Peyer's patch (tissue), 4 donors: ENCODE data around the gene SLC6A5. TPM values are rescaled to one million over a fixed set of nuclear protein-coding genes. Genes with fewer than 3 reads are reported as not detected.

Experiments
- DNase-seq, 3 donors: peaks; one replicate each; pipeline ENCODE4 v3.0.0-alpha.2; 2017 to 2019
- H3K27ac ChIP-seq, 4 donors: fragments of 200-600 bp; sonication (generic); one replicate each; pipeline ENCODE4 v1.5.1; 2016 to 2019
- H3K27me3 ChIP-seq, 2 donors: fragments of 200-600 bp; sonication (generic); one replicate each; pipeline ENCODE4 v1.5.1; 2019
- H3K36me3 ChIP-seq, 3 donors: fragments of 200-600 bp; sonication (generic); one replicate each; pipeline ENCODE4 v1.5.1; 2016 to 2019
- H3K4me1 ChIP-seq, 4 donors: fragments of 200-600 bp; sonication (generic); one replicate each; pipeline ENCODE4 v1.5.1; 2016 to 2019
- H3K4me3 ChIP-seq, 4 donors: fragments of 200-600 bp; sonication (generic); 1 replicate in 3 of 4; 2 replicates in 1 of 4; pipeline ENCODE4 v1.5.1; 2016 to 2019; ENCODE audit warnings: mild to moderate bottlenecking in 1 of 4
- H3K9me3 ChIP-seq, 4 donors: fragments of 200-600 bp; sonication (generic); one replicate each; pipeline ENCODE4 v1.5.1; 2016 to 2019; ENCODE audit warnings: mild to moderate bottlenecking in 1 of 4
- CTCF ChIP-seq, 6 experiments: fragments of 450-650 bp in 4 of 6; fragments of 200-600 bp in 2 of 6; sonication (generic) in 1 of 6; IDR thresholded peaks; one replicate each; pipeline ENCODE4 v1.5.1; 2017 to 2019; ENCODE audit warnings: antibody characterized with exemption in 6 of 6, mild to moderate bottlenecking in 3 of 6, moderate library complexity in 1 of 6
- POLR2A ChIP-seq, 2 donors: fragments of 450-650 bp; IDR thresholded peaks; one replicate each; pipeline ENCODE4 v1.5.1; 2017; ENCODE audit warnings: antibody characterized with exemption in 2 of 2, mild to moderate bottlenecking in 2 of 2, moderate library complexity in 2 of 2
- total RNA-seq, 4 donors: library from RNA; depleted of rRNA; stranded (reverse); fragments of >200 nt; gene quantifications; one replicate each; pipeline ENCODE4 v1.1.0, GENCODE V29; 2016

Gene SLC6A5
- total RNA-seq, 4 donors from 2014 or later: not detected

DNA sequence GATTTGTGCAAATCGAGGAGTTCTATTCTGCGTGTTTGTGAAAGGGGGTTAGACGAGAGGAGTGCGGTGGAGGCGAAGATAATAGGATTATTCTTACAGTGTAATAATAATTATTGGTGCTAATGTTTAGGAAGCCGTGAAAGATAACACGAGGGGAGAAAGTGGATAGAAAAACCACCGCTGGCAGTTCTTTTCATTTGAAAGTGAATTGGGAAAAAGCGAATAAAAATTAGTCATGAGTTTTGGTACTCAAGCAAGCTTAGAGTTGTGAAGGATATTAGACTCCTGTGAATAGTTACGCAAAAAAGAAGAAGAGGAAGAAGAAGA, 575 bp downstream of the SLC6A5 start:
- Histone ChIP-seq H3K4me3 (no peak overlapping the region), H3K4me1 (no peaks in the 10 kb centered on the region), H3K27me3 (peaks cover 0 to 39% of the 10 kb centered on the region in 2 donors), H3K9me3 (no peaks in the 10 kb centered on the region), H3K27ac (no peak overlapping the region), H3K36me3 (no peaks in the 10 kb centered on the region)
- no peak for TF ChIP-seq CTCF (IDR thresholded peaks at IDR 0.05)
- DNase-seq: no peak

GRCh38 chr11:20600551-20600950, 1.1 kb downstream of the SLC6A5 start:
- Histone ChIP-seq H3K36me3 (no peaks in the 10 kb centered on the region), H3K27ac (no peak overlapping the region), H3K4me3 (no peak overlapping the region), H3K9me3 (no peaks in the 10 kb centered on the region), H3K4me1 (no peaks in the 10 kb centered on the region), H3K27me3 (peaks cover 0 to 43% of the 10 kb centered on the region in 2 donors)
- TF ChIP-seq POLR2A (IDR thresholded peaks at IDR 0.05): no peak
- TF ChIP-seq CTCF (IDR thresholded peaks at IDR 0.05): no peak
- no peak for DNase-seq

DNA sequence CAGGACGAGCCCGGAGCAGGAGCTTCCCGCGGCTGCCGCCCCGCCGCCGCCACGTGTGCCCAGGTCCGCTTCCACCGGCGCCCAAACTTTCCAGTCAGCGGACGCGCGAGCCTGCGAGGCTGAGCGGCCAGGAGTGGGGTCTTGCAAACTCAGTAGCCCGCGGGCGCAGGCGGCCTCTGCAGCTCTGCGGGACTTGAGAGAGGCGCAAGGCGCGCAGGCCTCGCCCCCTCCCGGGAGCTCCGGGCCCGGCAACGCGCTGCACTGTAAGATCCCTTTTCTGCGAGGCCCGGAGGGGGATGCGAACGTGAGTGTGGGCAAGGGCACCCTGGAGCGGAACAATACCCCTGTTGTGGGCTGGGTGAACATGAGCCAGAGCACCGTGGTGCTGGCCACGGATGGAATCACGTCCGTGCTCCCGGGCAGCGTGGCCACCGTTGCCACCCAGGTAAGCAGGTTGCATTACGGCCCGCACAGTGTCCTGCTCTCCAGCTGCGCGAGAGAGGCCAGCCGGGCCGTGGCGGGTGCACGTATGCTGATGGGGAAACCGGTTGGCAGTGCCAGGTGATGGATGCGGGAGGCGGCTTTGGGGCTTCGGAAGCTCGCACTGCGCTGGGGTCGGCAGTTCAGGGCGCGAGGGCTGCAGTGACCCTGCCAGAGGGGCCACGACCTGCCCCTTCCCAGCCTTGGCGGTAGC, 2.0 kb downstream of the SLC6A5 start:
- H3K36me3 ChIP-seq: no peaks in the 10 kb centered on the region
- no peaks in the 10 kb centered on the region for H3K4me1 ChIP-seq
- no peak overlapping the region for H3K27ac ChIP-seq
- no peak for DNase-seq
- H3K4me3 ChIP-seq: no peak overlapping the region
- peaks cover 0 to 47% of the 10 kb centered on the region in 2 donors for H3K27me3 ChIP-seq
- TF ChIP-seq POLR2A (IDR thresholded peaks at IDR 0.05): no peak
- TF ChIP-seq CTCF (IDR thresholded peaks at IDR 0.05): no peak
- H3K9me3 ChIP-seq: no peaks in the 10 kb centered on the region

- peaks cover 0 to 29% of the 10 kb centered on the region in 2 donors for H3K27me3 ChIP-seq
- DNase-seq: no peak
- no peaks in the 10 kb centered on the region for H3K36me3 ChIP-seq
- H3K4me1 ChIP-seq: no peaks in the 10 kb centered on the region
- H3K27ac ChIP-seq: no peak overlapping the region
- no peak overlapping the region for H3K4me3 ChIP-seq
- H3K9me3 ChIP-seq: no peaks in the 10 kb centered on the region
- TF ChIP-seq CTCF (IDR thresholded peaks at IDR 0.05) (no peak), POLR2A (IDR thresholded peaks at IDR 0.05) (no peak)
These were observed 4.9 kb downstream of the SLC6A5 start for GRCh38 chr11:20604295-20604803.

GRCh38 chr11:20604864-20605601, 5.6 kb downstream of the SLC6A5 start:
- H3K27ac ChIP-seq: no peak overlapping the region
- H3K9me3 ChIP-seq: no peaks in the 10 kb centered on the region
- H3K36me3 ChIP-seq: no peaks in the 10 kb centered on the region
- no peak for DNase-seq
- no peak overlapping the region for H3K4me3 ChIP-seq
- peaks cover 0 to 29% of the 10 kb centered on the region in 2 donors for H3K27me3 ChIP-seq
- TF ChIP-seq POLR2A (IDR thresholded peaks at IDR 0.05) (no peak), CTCF (IDR thresholded peaks at IDR 0.05) (no peak)
- H3K4me1 ChIP-seq: no peaks in the 10 kb centered on the region
